Measurements from ENCODE around the gene VSTM1.

- no peak for TF ChIP-seq MAX (IDR thresholded peaks at IDR 0.05; ENCODE audit: insufficient read depth, insufficient read length)
- no peak for TF ChIP-seq CTCF (IDR thresholded peaks at IDR 0.05; ENCODE audit: extremely low read depth in 1 of 2, insufficient read depth in 1 of 2, low read depth in 1 of 2, low read length in 2 of 2)
- TF ChIP-seq EZH2 (IDR thresholded peaks at IDR 0.05; ENCODE audit: borderline replicate concordance, low read depth, low read length, severe bottlenecking): no peak
- no peak for TF ChIP-seq JUN (IDR thresholded peaks at IDR 0.05; ENCODE audit: borderline replicate concordance, insufficient read depth, insufficient read length, low read depth)
- TF ChIP-seq FOS (IDR thresholded peaks at IDR 0.05; ENCODE audit: borderline replicate concordance, insufficient read depth, low read length): no peak
- TF ChIP-seq POLR2AphosphoS5 (IDR thresholded peaks at IDR 0.05; ENCODE audit: insufficient read depth, low read depth, low read length): no peak
- TF ChIP-seq POLR2A (IDR thresholded peaks at IDR 0.05; ENCODE audit: low read depth, low read length): no peak
- no peak for TF ChIP-seq MYC (IDR thresholded peaks at IDR 0.05; ENCODE audit: low read depth, low read length)
Measured at GRCh38 chr19:54045771-54046170, 17.9 kb downstream of the VSTM1 start.
